DMS 273 treated with DMSO at 0.1 percent for 48 hours (cell line): ENCODE data around the gene HEATR5A.
"Not testable (repeated sequence)": the region's sequence is repeated elsewhere in the genome, so short reads cannot be mapped to it uniquely, and the experiment has no call there.

Experiments
- DNase-seq: peaks from one replicate; lab custom pipeline; 2025; lab: John Stamatoyannopoulos, UW

HEATR5A gene

DNA sequence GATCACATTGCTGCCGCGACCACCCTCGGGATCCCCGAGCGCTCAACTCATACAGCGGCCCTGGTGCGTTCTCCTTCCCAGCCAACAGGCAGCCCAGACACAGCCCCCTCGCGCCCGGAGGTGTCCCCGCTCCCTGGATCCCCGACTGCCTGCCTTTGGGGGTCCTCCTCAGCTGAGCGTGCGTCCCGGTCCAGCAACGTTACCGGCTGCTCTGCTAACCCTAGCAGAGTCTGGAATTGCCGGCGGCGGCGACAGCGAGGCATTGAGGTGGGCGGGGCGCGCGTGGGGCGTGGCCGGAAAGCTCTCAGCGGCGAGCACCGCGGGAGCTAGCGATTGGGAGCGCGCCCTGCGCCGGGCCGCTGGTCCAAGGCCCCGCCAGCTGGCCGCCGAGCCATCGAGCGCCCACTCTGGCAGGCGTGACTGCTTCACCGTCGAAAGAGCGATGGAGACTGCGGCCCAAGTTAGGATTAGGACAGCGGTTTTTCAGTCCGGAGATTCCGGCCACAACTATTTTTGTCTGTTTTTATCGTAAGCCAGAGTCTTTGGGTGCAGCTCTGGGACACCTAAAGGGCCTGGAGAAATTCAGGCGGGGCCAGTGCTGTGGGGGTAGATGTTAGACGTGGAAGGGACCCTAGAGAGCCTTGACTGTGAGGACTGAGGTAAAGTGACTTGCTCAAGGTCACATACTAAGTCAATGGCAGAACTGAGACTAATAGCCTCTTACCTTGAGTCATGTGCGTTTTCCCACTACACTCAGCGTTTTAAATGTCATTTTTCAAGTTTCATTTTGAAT is at the start of gene HEATR5A:
Gene HEATR5A, minus strand, starts transcription at position 232 of the 793 bp plus-strand sequence. CDS start 17,575 bp downstream, outside the sequence.
- peak; percentile 79 for DNase-seq

DNA sequence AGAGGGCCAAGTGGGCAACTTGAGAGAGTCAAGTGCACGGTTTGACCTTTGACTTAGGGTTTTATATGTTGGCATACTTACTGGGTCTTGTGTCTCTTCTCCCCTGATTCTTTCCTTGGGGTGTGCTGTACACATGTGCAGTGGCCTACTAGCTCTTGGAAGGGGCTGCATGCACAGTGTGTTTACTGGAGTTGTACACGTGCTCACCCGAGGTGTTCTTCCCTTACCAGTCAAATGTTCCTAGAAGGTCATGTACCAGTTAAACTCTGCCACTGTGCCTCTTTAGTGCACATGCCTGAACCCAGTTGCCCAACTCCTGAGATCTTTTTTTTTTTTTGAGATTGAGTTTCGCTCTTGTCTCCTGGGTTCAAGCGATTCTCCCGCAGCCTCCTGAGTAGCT is 46.2 kb upstream of the HEATR5A start:
- no peak for DNase-seq

GRCh38 chr14:31465111-31465510 is 44.8 kb upstream of the HEATR5A start:
- DNase-seq, result no peak

DNA sequence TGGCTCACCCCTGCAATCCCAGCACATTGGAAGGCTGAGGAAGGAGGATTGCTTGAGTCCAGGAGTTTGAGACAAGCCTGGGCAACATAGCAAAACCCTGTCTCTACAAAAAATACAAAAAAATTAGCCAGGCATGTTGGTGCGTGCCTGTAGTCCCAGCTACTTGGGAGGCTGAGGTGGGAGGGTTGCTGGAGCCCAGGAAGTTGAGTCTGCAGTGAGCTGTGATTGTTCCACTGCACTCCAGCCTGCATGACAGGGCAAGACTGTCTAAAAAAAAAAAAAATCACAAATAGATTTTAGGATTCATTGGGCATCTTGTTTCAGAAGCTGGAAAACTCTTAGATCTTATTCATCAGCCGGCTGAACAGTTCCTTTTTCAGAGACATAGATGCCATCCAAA is 42.1 kb upstream of the HEATR5A start:
- DNase-seq, result not testable (repeated sequence)

DNA sequence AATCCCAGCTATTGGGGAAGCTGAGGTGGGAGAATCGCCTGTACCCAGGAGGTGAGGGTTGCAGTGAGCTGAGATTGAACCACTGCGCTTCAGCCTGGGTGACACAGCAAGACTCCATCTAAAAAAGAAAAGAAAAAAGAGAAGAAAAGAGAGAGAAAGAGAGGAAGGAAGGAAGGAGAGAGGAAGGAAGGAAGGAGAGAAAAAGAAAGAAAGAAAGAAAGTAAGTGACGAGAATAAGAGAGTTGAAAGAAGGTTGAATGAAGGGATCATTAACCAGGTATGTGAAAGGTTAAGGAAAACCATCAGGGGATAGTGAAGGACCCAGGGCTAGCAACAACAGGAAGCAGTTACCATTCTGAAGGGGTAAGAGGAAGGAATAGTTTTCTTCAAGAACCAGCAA is 41.2 kb upstream of the HEATR5A start:
- no peak for DNase-seq

GRCh38 chr14:31457665-31458659 is 37.6 kb upstream of the HEATR5A start:
- no peak for DNase-seq

DNA sequence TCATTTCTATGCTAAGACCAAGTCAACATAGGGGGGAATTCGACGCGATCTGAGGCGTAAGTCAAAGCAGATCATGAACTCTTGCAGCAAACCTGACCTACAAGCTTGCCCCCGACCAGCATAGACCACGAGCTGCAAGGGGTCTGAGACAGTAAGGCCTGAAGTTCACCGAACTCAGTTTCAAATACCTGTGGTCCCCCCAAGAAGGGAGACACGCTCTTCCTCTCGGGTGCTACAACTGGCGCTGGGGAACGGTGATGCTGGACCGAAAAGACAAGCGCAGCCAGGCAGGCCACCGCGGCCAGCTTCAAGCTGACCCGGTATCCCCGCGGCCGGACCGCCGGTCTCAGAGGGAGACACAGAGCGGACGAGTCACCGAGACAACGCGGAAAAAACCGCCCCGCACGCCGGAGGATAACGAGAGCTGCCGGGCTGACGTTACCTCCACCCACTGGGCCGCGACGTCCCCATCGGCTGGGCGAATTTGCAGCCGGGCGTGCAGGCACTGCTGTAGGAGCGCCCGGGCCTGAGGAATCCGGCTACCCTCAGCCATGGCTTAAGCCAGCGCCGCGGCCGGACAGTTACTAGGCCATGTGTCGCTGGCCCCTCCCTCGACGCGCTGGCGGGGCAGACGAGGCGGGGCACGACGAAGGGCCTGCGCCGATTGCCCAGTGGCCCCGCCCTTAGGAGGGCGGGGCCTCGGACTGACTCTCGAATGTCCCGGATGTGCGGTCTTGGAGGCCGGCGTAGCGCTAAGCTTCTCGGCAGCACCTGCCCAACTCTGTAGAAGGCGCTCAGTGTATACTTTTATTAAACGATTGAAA is 36.7 kb upstream of the HEATR5A start, which contains the start of gene DTD2:
Gene DTD2, minus strand, starts transcription at position 666 of the 824 bp plus-strand sequence. Its CDS starts 113 bp downstream, at position 553.
- DNase-seq, result peak; percentile 74

DNA sequence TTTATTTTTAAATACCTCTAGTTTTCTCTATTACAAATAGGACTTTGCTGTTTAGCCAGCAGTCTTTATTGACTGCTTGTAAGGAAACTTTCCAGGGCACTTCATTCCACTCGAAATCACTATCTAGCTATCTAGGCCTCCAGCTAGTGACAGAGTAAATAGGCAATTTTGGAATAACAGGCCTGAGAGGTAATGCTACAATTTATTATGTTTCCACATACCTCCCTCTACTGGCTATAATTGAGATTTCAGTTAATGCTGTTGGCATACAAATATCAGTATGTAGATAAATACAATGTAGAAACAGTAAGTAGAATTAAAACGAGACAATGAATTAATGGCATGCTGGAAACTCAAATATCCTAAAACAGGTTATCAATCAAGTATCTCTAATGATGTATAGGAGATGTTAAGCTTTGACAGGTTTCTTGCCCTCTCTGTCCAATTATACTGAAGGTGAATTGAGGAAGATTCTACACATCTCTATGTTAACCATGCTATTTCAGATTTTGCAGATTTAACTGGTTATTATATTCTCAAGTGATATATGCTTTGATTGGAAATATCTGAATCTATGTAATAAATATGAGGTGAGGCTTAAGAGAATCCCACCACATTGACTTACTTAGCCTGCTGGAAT is 29.7 kb upstream of the HEATR5A start:
- no peak for DNase-seq

- no peak for DNase-seq
Measured at GRCh38 chr14:31449136-31449535, 28.8 kb upstream of the HEATR5A start.

DNA sequence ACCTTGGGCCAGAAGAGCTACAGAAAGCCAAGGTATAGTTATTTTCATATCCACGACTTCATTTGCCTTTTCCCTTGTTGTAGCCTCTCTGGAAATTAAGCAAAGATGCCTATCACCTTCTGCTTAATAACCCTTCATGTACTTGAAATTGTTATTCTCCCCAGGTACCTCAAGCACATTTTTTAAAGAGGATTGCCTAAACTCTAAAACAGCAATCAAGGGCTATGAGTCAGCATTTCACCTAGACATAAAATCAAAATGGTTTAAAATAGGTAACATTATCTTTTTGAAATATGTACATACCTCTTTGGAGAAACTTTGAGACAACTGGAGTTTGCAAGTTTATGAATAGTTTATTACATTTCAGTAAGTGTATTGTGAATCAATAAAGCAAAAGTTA is 25.4 kb upstream of the HEATR5A start:
- no peak for DNase-seq

DNA sequence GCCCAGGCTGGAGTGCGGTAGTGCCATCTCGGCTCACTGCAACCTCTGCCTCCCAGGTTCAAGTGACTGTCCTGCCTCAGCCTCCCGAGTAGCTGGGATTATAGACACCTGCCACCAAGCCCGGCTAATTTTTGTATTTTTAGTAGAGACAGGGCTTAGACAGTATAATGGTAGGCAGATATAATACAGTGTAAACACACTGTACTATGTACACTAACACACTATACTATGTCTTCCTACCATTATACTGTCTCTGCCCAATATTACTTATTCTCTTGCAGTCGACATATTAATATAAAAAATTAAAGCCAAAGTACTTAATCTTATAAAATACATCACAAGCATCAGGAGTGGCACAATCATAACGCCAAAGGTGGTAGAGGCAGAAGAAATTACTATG is 21.9 kb upstream of the HEATR5A start:
- no peak for DNase-seq

DNA sequence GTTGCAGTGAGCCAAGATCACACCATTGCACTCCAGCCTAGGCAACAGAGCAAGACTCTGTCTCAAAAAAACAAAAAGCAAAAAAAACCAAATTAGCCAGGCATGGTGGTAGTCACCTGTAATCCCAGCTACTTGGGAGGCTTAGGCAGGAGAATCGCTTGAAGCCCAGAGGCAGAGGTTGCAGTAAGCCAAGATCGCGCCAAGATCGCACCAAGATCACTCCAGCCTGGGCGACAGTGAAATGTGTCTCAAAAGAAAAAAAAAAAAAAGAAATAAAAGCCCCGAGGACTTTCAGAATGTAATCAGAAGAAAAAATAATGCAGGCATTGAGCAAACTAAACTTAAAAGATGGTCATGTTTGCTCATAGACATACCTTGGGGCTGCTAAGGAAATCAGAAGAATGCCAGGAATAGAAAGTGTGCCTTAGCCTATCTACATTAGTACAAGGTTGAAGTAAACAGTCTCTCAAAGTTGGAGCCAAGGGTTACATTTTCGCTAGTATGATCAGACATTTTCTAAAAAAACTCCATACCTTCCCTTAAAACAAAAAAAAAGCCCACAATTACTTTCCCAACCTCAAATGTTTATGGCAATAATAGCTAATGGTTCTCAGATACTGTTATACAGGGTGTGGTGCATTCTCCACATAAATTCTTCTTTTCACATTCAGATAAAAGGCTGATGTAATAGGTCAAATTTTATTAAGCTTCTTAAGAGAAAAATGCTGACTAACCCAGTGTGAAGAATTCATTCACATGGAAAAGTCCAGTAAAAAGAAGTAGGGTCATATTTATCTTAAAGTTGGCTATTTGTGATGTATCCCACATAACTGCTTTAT is 21.1 kb upstream of the HEATR5A start:
- DNase-seq, result no peak

DNA sequence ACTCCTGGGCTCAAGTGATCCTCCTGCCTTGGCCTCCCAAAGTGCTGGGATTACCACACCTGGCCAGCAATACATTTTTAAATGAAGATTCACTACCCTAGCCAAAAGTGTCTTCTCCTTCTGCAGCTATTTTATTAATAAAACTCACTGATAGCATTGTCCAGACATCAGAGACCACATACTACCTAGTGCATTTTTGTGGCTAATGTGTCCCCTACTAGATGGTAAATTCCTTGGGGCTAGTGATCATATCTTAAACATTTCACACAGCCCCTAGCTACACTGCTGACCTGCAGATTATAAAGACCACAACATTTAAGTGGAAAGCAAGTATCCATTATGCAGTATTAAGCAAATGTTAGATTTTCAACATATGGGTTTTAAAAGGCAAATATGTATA is 19.9 kb upstream of the HEATR5A start:
- DNase-seq, result no peak

- no peak for DNase-seq
Measured at GRCh38 chr14:31439561-31439960, 19.2 kb upstream of the HEATR5A start.

DNA sequence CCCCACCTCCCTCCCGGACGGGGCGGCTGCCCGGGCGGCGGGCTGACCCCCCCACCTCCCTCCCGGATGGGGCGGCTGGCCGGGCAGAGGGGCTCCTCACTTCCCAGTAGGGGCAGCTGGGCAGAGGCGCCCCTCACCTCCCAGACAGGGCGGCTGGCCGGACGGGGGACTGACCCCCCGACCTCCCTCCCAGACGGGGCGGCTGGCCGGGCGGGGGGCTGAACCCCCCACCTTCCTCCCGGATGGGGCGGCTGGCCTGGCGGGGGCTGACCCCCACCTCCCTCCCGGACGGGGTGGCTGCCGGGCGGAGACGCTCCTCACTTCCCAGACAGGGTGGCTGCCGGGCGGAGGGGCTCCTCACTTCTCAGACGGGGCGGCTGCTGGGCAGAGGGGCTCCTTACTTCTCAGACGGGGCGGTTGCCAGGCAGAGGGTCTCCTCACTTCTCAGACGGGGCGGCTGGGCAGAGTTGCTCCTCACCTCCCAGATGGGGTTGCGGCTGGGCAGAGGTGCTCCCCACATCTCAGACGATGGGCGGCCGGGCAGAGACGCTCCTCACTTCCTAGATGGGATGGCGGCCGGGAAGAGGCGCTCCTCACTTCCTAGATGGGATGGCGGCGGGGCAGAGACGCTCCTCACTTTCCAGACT is 16.8 kb upstream of the HEATR5A start:
- not testable (repeated sequence) for DNase-seq

DNA sequence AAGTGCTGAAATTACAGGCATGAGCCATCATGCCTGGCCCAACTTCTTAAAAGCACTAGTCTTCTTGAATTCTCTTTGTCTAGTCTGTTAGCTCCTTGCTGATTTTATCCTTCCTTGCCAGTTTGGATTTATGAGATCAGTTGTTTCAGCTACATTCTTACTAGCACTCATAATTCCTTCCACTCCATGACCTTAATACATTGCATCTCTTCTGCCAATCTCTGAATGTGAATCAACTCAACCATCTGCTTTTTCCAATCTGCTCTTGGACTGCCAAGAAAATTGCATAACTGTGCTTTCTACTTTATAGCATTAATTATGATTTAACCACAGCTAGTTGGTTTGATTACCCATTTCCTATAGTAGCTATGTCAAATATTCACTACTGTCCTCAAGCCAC is 14.9 kb upstream of the HEATR5A start:
- peak; percentile 26 for DNase-seq

DNA sequence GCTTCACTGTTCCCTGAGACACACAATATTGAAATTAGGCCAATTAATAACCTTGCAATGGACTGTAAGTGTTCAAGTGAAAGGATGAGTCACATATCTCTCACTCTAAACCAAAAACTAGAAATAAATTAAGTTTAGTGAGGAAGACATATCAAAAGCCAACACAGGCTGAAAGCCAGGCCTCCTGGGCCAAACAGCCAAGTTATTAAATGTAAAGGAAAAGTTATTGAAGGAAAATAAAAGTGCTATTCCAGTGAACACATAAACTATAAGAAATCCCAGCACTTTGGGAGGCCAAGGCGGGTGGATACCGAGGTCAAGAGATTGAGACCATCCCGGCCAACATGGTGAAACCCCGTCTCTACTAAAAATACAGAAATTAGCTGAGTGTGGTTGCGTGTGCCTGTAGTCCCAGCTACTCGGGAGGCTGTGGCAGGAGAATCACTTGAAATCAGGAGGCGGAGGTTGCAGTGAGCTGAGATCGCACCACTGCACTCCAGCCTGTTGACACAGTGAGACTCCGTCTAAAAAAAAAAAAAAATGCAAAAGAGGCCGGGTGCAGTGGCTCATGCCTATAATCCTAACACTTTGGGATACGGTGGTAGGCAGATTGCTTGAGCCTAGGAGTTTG is 10.4 kb upstream of the HEATR5A start:
- DNase-seq, result no peak

GRCh38 chr14:31429791-31430190 is 9.4 kb upstream of the HEATR5A start:
- DNase-seq, result no peak

DNA sequence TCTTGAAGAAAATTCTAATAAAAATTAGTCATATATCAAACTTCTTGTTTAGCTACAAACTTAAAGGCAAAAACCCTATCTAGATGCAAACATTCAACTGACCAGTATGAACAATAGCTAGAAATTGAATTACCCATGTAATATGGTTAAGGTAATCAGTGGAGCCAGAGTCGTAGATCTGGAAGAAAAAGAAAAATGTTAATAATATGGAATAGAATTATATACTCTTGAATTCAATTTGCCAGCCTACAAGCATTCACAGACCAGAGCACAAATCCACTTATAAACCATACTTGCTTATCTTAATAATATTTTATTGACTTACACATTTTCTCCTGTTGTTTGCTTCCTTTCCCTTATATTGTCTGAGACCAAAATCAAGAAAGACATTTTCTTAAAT is 7.7 kb upstream of the HEATR5A start:
- no peak for DNase-seq
